H1 (cell line): ENCODE results near the gene CDK19. TPM values are rescaled to one million over a fixed set of nuclear protein-coding genes. Genes with fewer than 3 reads are reported as not detected.

Experiments
- CTCF ChIA-PET: fragments of 300-600 bp; sonication (Branson Sonifier 250); formaldehyde crosslinking; loops from one replicate; lab custom pipeline; 2021; ENCODE audit not compliant: partially characterized antibody; lab: Charles Lee
- POLR2A ChIA-PET: fragments of 300-600 bp; sonication (Branson Sonifier 250); formaldehyde crosslinking; loops from one replicate; lab custom pipeline; 2021; ENCODE audit warnings: inconsistent platforms; ENCODE audit not compliant: partially characterized antibody; lab: Charles Lee
- DNase-seq, 2 experiments: peaks; one replicate each; pipeline versions ENCODE4 v3.0.0 to v3.0.0-alpha.2; 2010 to 2022; ENCODE audit warnings: low spot score in 2 of 2, low read depth in 1 of 2, mixed read lengths in 1 of 2
- FAIRE-seq: peaks from 2 replicates; lab custom pipeline; 2011; peaks lifted over from hg19 to GRCh38; lab: Jason Lieb, UNC
- H2AFZ ChIP-seq: 2 replicates; pipeline ENCODE4 v1.8.1; 2012; ENCODE audit warnings: low read length, inconsistent platforms
- H2AK5ac ChIP-seq: 2 replicates; pipeline ENCODE4 v1.6.1; 2013; ENCODE audit warnings: low read depth, low read length
- H2BK120ac ChIP-seq: replicated peaks from 2 replicates; pipeline ENCODE3; 2013; ENCODE audit warnings: low read depth, low read length, inconsistent platforms
- H2BK12ac ChIP-seq: 2 replicates; pipeline ENCODE4 v1.6.1; 2013; ENCODE audit warnings: low read depth, low read length
- H2BK15ac ChIP-seq: 2 replicates; pipeline ENCODE4 v1.6.1; 2013; ENCODE audit warnings: low read length
- H2BK20ac ChIP-seq: 2 replicates; pipeline ENCODE4 v1.6.1; 2013; ENCODE audit warnings: low read length
- H2BK5ac ChIP-seq: 2 replicates; pipeline ENCODE4 v1.6.1; 2013; ENCODE audit warnings: low read depth, low read length
- H3K14ac ChIP-seq: 2 replicates; pipeline ENCODE4 v1.6.1; 2013; ENCODE audit warnings: inconsistent platforms; ENCODE audit not compliant: insufficient read length
- H3K18ac ChIP-seq: 2 replicates; pipeline ENCODE4 v1.6.1; 2013; ENCODE audit warnings: low read length; ENCODE audit errors: extremely low read depth
- H3K23ac ChIP-seq: 2 replicates; pipeline ENCODE4 v1.6.1; 2013; ENCODE audit warnings: inconsistent platforms; ENCODE audit not compliant: insufficient read length
- H3K23me2 ChIP-seq: 2 replicates; pipeline ENCODE4 v1.6.1; 2013; ENCODE audit warnings: low read depth, low read length
- H3K27ac ChIP-seq: 2 replicates; pipeline ENCODE4 v1.6.1; 2011; ENCODE audit warnings: low read depth, low read length, inconsistent platforms
- H3K27me3 ChIP-seq, 4 experiments: replicated peaks in 1 of 4; 1 replicate in 1 of 4; 2 replicates in 3 of 4; pipeline versions ENCODE4 v1.6.1 to v1.8.1; 2011 to 2013; ENCODE audit warnings: low read length in 3 of 4, mild to moderate bottlenecking in 3 of 4, inconsistent platforms in 2 of 4, mixed read lengths in 2 of 4, moderate library complexity in 1 of 4; ENCODE audit not compliant: control insufficient read depth in 3 of 4, insufficient read depth in 3 of 4; ENCODE audit errors: extremely low read depth in 1 of 4
- H3K36me3 ChIP-seq, 4 experiments: 2 replicates each; pipeline versions ENCODE4 v1.6.1 to v1.8.1; 2011 to 2013; ENCODE audit warnings: mild to moderate bottlenecking in 4 of 4, low read length in 3 of 4, moderate library complexity in 2 of 4, control low read depth in 1 of 4, inconsistent platforms in 1 of 4; ENCODE audit not compliant: insufficient read depth in 4 of 4, control insufficient read depth in 2 of 4
- H3K4ac ChIP-seq: replicated peaks from 2 replicates; pipeline ENCODE3; 2013; ENCODE audit warnings: low read length, low read depth, mixed read lengths, inconsistent platforms; ENCODE audit not compliant: insufficient read length
- H3K4me1 ChIP-seq, 4 experiments: replicated peaks in 1 of 4; 1 replicate in 1 of 4; 2 replicates in 3 of 4; pipeline versions ENCODE4 v1.6.1 to v1.8.1; 2011 to 2013; ENCODE audit warnings: low read length in 3 of 4, inconsistent platforms in 2 of 4, mixed read lengths in 1 of 4; ENCODE audit not compliant: insufficient read depth in 4 of 4, control insufficient read depth in 3 of 4
- H3K4me2 ChIP-seq, 2 experiments: 2 replicates each; pipeline versions ENCODE4 v1.6.1 to v1.8.1; 2011 to 2013; ENCODE audit warnings: low read depth in 2 of 2, low read length in 2 of 2, control low read depth in 1 of 2, inconsistent platforms in 1 of 2, mild to moderate bottlenecking in 1 of 2; ENCODE audit not compliant: insufficient read depth in 1 of 2
- H3K4me3 ChIP-seq, 4 experiments: fragments of 200-600, 300-600 bp in 1 of 4; sonication (generic), shearing (Covaris generic), sonication (Bioruptor Twin) in 1 of 4; 2 replicates each; pipeline versions ENCODE4 v1.5.1 to v1.8.1; 2011 to 2016; ENCODE audit warnings: low read length in 4 of 4, low read depth in 3 of 4, control low read depth in 2 of 4, inconsistent platforms in 2 of 4, mild to moderate bottlenecking in 2 of 4, mixed read lengths in 1 of 4, moderate library complexity in 1 of 4; ENCODE audit not compliant: insufficient read depth in 2 of 4; ENCODE audit errors: extremely low read depth in 1 of 4
- H3K56ac ChIP-seq: replicated peaks from 2 replicates; pipeline ENCODE3; 2013; ENCODE audit warnings: low read depth, mild to moderate bottlenecking, mixed read lengths, low read length, inconsistent platforms; ENCODE audit not compliant: insufficient read length
- H3K79me1 ChIP-seq: 2 replicates; pipeline ENCODE4 v1.6.1; 2013; ENCODE audit warnings: low read depth, low read length, control low read depth
- H3K79me2 ChIP-seq, 2 experiments: 2 replicates each; pipeline versions ENCODE4 v1.6.1 to v1.8.1; 2012 to 2013; ENCODE audit warnings: low read length in 2 of 2, mild to moderate bottlenecking in 2 of 2, inconsistent platforms in 1 of 2; ENCODE audit not compliant: insufficient read depth in 2 of 2, control insufficient read depth in 1 of 2
- H3K9ac ChIP-seq, 4 experiments: replicated peaks in 1 of 4; 1 replicate in 1 of 4; 2 replicates in 3 of 4; pipeline versions ENCODE4 v1.6.1 to v1.8.1; 2011 to 2013; ENCODE audit warnings: low read depth in 3 of 4, low read length in 3 of 4, control low read depth in 2 of 4, mild to moderate bottlenecking in 2 of 4, moderate library complexity in 2 of 4, inconsistent platforms in 1 of 4; ENCODE audit errors: extremely low read depth in 1 of 4
- H3K9me3 ChIP-seq, 2 experiments: 2 replicates each; pipeline versions ENCODE4 v1.6.1 to v1.8.1; 2012 to 2013; ENCODE audit warnings: mild to moderate bottlenecking in 2 of 2, moderate library complexity in 2 of 2, control low read depth in 1 of 2, inconsistent platforms in 1 of 2, low read depth in 1 of 2, low read length in 1 of 2, mixed read lengths in 1 of 2; ENCODE audit not compliant: insufficient read depth in 2 of 2
- H4K20me1 ChIP-seq, 2 experiments: replicated peaks in 1 of 2; 2 replicates each; pipeline versions ENCODE3 to v1.8.1; 2011 to 2013; ENCODE audit warnings: inconsistent platforms in 2 of 2, low read length in 2 of 2, mild to moderate bottlenecking in 1 of 2; ENCODE audit not compliant: insufficient read depth in 2 of 2, control insufficient read depth in 1 of 2
- H4K5ac ChIP-seq: 2 replicates; pipeline ENCODE4 v1.6.1; 2013; ENCODE audit warnings: low read length, low read depth, mixed read lengths, inconsistent platforms; ENCODE audit not compliant: insufficient read length
- H4K8ac ChIP-seq: 2 replicates; pipeline ENCODE4 v1.8.0; 2013; ENCODE audit warnings: mild to moderate bottlenecking, moderate library complexity, low read length, inconsistent platforms; ENCODE audit not compliant: insufficient read depth; ENCODE audit errors: extremely low read depth
- H4K91ac ChIP-seq: replicated peaks from 2 replicates; pipeline ENCODE3; 2013; ENCODE audit warnings: low read length, mixed read lengths, inconsistent platforms; ENCODE audit not compliant: insufficient read length
- BACH1 ChIP-seq: IDR thresholded peaks from 2 replicates; pipeline ENCODE4 v1.6.1; 2012; ENCODE audit warnings: low read length, improper control_type of control experiment
- CREB1 ChIP-seq: IDR thresholded peaks from 2 replicates; pipeline ENCODE4 v1.6.1; 2012; ENCODE audit warnings: inconsistent platforms
- GABPA ChIP-seq: IDR thresholded peaks from 2 replicates; pipeline ENCODE4 v1.6.1; 2011; ENCODE audit warnings: mild to moderate bottlenecking, low read length, moderate library complexity, borderline replicate concordance; ENCODE audit not compliant: insufficient read depth
- JUN ChIP-seq: IDR thresholded peaks from 2 replicates; pipeline ENCODE4 v1.6.1; 2011; ENCODE audit warnings: low read depth, mild to moderate bottlenecking, improper control_type of control experiment, low read length
- SIX5 ChIP-seq: IDR thresholded peaks from 2 replicates; pipeline ENCODE4 v1.6.1; 2011; ENCODE audit warnings: mild to moderate bottlenecking, low read depth, low read length
- SP2 ChIP-seq: IDR thresholded peaks from 2 replicates; pipeline ENCODE4 v1.6.1; 2012; ENCODE audit warnings: mild to moderate bottlenecking, low read length, inconsistent platforms
- SP4 ChIP-seq: IDR thresholded peaks from 2 replicates; pipeline ENCODE4 v1.6.1; 2012; ENCODE audit warnings: low read length, inconsistent platforms
- WGBS, 2 experiments: shearing (Covaris generic) in 1 of 2; methylation state at CpG; one replicate each; pipeline versions ENCODE4 v1.1.6 to v1.1.7; 2013 to 2015; ENCODE audit warnings: low lambda C conversion rate in 2 of 2, mixed read lengths in 2 of 2, inconsistent platforms in 1 of 2, low coverage in 1 of 2, missing lambda C conversion rate in 1 of 2; ENCODE audit not compliant: insufficient replicate concordance in 2 of 2, insufficient coverage in 1 of 2, insufficient read length in 1 of 2; ENCODE audit errors: extremely low coverage in 1 of 2, missing lambda C conversion rate in 1 of 2; 5-methylcytosine and 5-hydroxymethylcytosine counted together
- polyA plus RNA-seq, 7 experiments: library from polyadenylated mRNA; depleted of rRNA in 3 of 7; stranded (reverse) in 5 of 7; unstranded in 2 of 7; fragments of >200 nt in 5 of 7; fragments of 200-250 nt in 2 of 7; gene quantifications; 1 replicate in 5 of 7; 2 replicates in 1 of 7; 4 replicates in 1 of 7; pipeline versions ENCODE4 v1.2.1 to v1.2.3, GENCODE V29; 2011 to 2013; ENCODE audit warnings: missing spikeins in 2 of 7, mixed read lengths in 2 of 7
- total RNA-seq: library from RNA; stranded (reverse); fragmentation: NEBNext Ultra II Directional; extraction: Animal tissue kit (Norgen Biotek cat#: 25700); gene quantifications from 2 replicates; pipeline ENCODE4 v1.2.1, GENCODE V29; 2021
- TF ChIP-seq, protein P1 (sequence below): IDR thresholded peaks from 2 replicates; pipeline ENCODE4 v1.6.1; 2011; ENCODE audit warnings: low read length, improper control_type of control experiment

Gene CDK19
- total and polyA plus RNA-seq, 2 of the 8 experiments (the other 6 are each of a cell fraction or from before 2014, with no cell fraction given), result 4.9 to 12.6 TPM

GRCh38 chr6:110592765-110593164, 222.5 kb downstream of the CDK19 start:
- Histone ChIP-seq H3K4ac (no peak overlapping the region), H3K4me1 (no peaks in the 10 kb centered on the region), H3K79me2 (no peaks in the 10 kb centered on the region), H2BK20ac (no peak overlapping the region), H3K23ac (no peak overlapping the region), H3K27me3 (no peaks in the 10 kb centered on the region), H2AFZ (no peak overlapping the region), H2BK5ac (no peak overlapping the region), H3K36me3 (no peaks in the 10 kb centered on the region), H4K20me1 (no peaks in the 10 kb centered on the region), H2AK5ac (no peak overlapping the region), H3K4me3 (no peak overlapping the region), H3K23me2 (no peaks in the 10 kb centered on the region), H2BK120ac (no peak overlapping the region), H4K5ac (no peak overlapping the region), H2BK12ac (no peak overlapping the region), H3K14ac (no peak overlapping the region), H3K18ac (no peak overlapping the region), H3K9me3 (no peaks in the 10 kb centered on the region), H4K91ac (no peak overlapping the region), H3K27ac (no peak overlapping the region), H3K9ac (no peak overlapping the region), H3K56ac (no peak overlapping the region), H3K4me2 (no peak overlapping the region), H2BK15ac (no peak overlapping the region), H4K8ac (no peak overlapping the region), H3K79me1 (no peaks in the 10 kb centered on the region)
- CTCF ChIA-PET, result interaction anchor here (1.7 kb wide), 1 partner anchor 11 kb away, joined by 4 read pairs; no protein-coding TSS in a partner anchor
- no peak for FAIRE-seq
- POLR2A ChIA-PET, result no interaction called here
- no peak for DNase-seq
- 85% methylated on average over 5 of the region's 5 CpGs; no CpG with 5 or more reads in 1 of the 2 experiments for WGBS, 2 experiments
- TF ChIP-seq, protein P1, sequence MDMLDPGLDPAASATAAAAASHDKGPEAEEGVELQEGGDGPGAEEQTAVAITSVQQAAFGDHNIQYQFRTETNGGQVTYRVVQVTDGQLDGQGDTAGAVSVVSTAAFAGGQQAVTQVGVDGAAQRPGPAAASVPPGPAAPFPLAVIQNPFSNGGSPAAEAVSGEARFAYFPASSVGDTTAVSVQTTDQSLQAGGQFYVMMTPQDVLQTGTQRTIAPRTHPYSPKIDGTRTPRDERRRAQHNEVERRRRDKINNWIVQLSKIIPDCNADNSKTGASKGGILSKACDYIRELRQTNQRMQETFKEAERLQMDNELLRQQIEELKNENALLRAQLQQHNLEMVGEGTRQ, result no peak
- no peak for TF ChIP-seq SP2
- TF ChIP-seq CREB1, result no peak
- no peak for TF ChIP-seq GABPA
- no peak for TF ChIP-seq JUN
- TF ChIP-seq BACH1, result no peak
- no peak for TF ChIP-seq SIX5
- no peak for TF ChIP-seq SP4
